Heart right ventricle (tissue), 16 donors: ENCODE data around the gene PTGFR. TPM values are rescaled to one million over a fixed set of nuclear protein-coding genes. Genes with fewer than 3 reads are reported as not detected.

ENCODE experiments used
- ATAC-seq, 8 donors: fragments of 200-7000 bp; cut with Tn5 transposase; one replicate each; pipeline ENCODE4 v1.9.1; 2020; ENCODE audit warnings: mild to moderate bottlenecking in 8 of 8, moderate library complexity in 8 of 8, moderate number of reproducible peaks in 1 of 8
- DNase-seq, 2 donors: peaks; one replicate each; pipeline ENCODE4 v3.0.0-alpha.2; 2020
- H3K27ac ChIP-seq, 10 donors: fragments of 200-600 bp; sonication (generic) in 2 of 10; one replicate each; pipeline versions ENCODE4 v1.5.0 to v1.8.0; 2020 to 2022; ENCODE audit warnings: mild to moderate bottlenecking in 3 of 10
- H3K27me3 ChIP-seq, 7 donors: fragments of 200-600 bp; one replicate each; pipeline ENCODE4 v1.8.0; 2021 to 2022; ENCODE audit warnings: mild to moderate bottlenecking in 2 of 7
- H3K36me3 ChIP-seq, 9 donors: fragments of 200-600 bp; sonication (generic) in 1 of 9; one replicate each; pipeline versions ENCODE4 v1.5.0 to v1.8.0; 2020 to 2022; ENCODE audit warnings: mild to moderate bottlenecking in 2 of 9
- H3K4me1 ChIP-seq, 9 donors: fragments of 200-600 bp; sonication (generic) in 1 of 9; one replicate each; pipeline versions ENCODE4 v1.5.0 to v1.8.0; 2020 to 2022; ENCODE audit warnings: mild to moderate bottlenecking in 4 of 9
- H3K4me3 ChIP-seq, 10 donors: fragments of 200-600 bp; sonication (generic) in 2 of 10; one replicate each; pipeline versions ENCODE4 v1.5.0 to v1.8.0; 2020 to 2022; ENCODE audit warnings: mild to moderate bottlenecking in 7 of 10, moderate library complexity in 2 of 10
- H3K9me3 ChIP-seq, 11 donors: fragments of 200-600 bp in 10 of 11; sonication (generic) in 2 of 11; one replicate each; pipeline versions ENCODE4 v1.5.0 to v1.8.0; 2013 to 2022; ENCODE audit warnings: mild to moderate bottlenecking in 2 of 11, control low read depth in 1 of 11, moderate library complexity in 1 of 11
- WGBS, 2 donors: extraction: QIAGEN DNeasy Blood & Tissue Kit; methylation state at CpG; one replicate each; pipeline ENCODE4 v1.1.7; 2013; ENCODE audit warnings: inconsistent platforms in 1 of 2; 5-methylcytosine and 5-hydroxymethylcytosine counted together
- intact Hi-C, 10 donors: fragments of 100-400 bp; cut with DNase I; formaldehyde crosslinking; loops; one replicate each; pipeline versions ENCODE4 v1.11.1 to v1.14.2; 2022
- polyA plus RNA-seq, 2 donors: library from polyadenylated mRNA; stranded (reverse); fragments of 200-250 nt; gene quantifications; one replicate each; pipeline ENCODE4 v1.2.3, GENCODE V29; 2013
- total RNA-seq, 10 donors: library from RNA; stranded (reverse); fragmentation: NEBNext Ultra II Directional in 3 of 10; extraction: Animal tissue kit (Norgen Biotek cat#: 25700) in 3 of 10; gene quantifications; one replicate each; pipeline versions ENCODE4 v1.2.1 to v1.2.4, GENCODE V29; 2021 to 2023
- TF ChIP-seq, protein P1 (sequence below), 9 donors: fragments of 200-600 bp; sonication (generic) in 2 of 9; IDR thresholded peaks; one replicate each; pipeline versions ENCODE4 v1.5.0 to v1.8.0; 2021 to 2022; ENCODE audit warnings: antibody characterized with exemption in 9 of 9, mild to moderate bottlenecking in 5 of 9, moderate library complexity in 1 of 9
- donor health status: Arrhythmogenic right ventricular cardiomyopathy.
- donor health status: ischemic (EF 13 %, LVEDD 7.1; RV severe dilation, severe dysfunction).
- donor health status: healthy with polysubstance abuse.
- donor health status: DM: no; HTN: yes; CAD: no.
- donor health status: DM: no; HTN: no; CAD: no.
- donor health status: ischemic (EF 25% LVEDD 6.9; RV normal size, moderate dysfunction).
- donor health status: ischemic (EF 25% LVEDD 5.7; RV mildly dilated, moderate dysfunction).
- donor health status: healthy.
- donor health status: DM: yes; HTN: yes; CAD: no.
- donor health status: Ischemic cardiomyopathy.
- donor health status: ischemic (EF 35%, LVEDD 5.7; RV mildly dilated, moderate dysfunction).
- donor health status: nonischemic (EF 11% LVEDD 7.7; RV severe dilation, severe dysfunction).
- donor health status: DM: yes; HTN: yes; CAD: no.
- donor health status: PGD.
- donor health status: ischemic (EF 29% LVEDD 5.4; RV normal size, mild dysfunction).
- donor health status: nonischemic (EF 23%, LVEDD 6.1; RV moderate dilation, normal function).

The PTGFR gene
- total and polyA plus RNA-seq, 12 donors: 0.12 to 1.1 (median 0.50) TPM

GRCh38 chr1:78543941-78544643, 53.3 kb downstream of the PTGFR start:
- Histone ChIP-seq H3K36me3 (no peaks in the 10 kb centered on the region), H3K4me3 (no peak overlapping the region), H3K4me1 (no peaks in the 10 kb centered on the region), H3K27ac (no peak overlapping the region), H3K27me3 (peaks cover 0 to 6% (median 0%) of the 10 kb centered on the region in 7 donors), H3K9me3 (peaks cover 0 to 12% (median 0%) of the 10 kb centered on the region in 11 donors)
- no peak for DNase-seq
- TF ChIP-seq, protein P1, sequence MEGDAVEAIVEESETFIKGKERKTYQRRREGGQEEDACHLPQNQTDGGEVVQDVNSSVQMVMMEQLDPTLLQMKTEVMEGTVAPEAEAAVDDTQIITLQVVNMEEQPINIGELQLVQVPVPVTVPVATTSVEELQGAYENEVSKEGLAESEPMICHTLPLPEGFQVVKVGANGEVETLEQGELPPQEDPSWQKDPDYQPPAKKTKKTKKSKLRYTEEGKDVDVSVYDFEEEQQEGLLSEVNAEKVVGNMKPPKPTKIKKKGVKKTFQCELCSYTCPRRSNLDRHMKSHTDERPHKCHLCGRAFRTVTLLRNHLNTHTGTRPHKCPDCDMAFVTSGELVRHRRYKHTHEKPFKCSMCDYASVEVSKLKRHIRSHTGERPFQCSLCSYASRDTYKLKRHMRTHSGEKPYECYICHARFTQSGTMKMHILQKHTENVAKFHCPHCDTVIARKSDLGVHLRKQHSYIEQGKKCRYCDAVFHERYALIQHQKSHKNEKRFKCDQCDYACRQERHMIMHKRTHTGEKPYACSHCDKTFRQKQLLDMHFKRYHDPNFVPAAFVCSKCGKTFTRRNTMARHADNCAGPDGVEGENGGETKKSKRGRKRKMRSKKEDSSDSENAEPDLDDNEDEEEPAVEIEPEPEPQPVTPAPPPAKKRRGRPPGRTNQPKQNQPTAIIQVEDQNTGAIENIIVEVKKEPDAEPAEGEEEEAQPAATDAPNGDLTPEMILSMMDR (IDR thresholded peaks at IDR 0.05): no peak
- no peak for ATAC-seq
- intact Hi-C loops: no loop called here
- WGBS, 2 donors: 75 to 82% methylated on average over 3 of the region's 3 CpGs

- Histone ChIP-seq H3K9me3 (peaks cover 0 to 27% (median 6%) of the 10 kb centered on the region in 11 donors), H3K36me3 (no peaks in the 10 kb centered on the region), H3K27me3 (peaks cover 0 to 6% (median 0%) of the 10 kb centered on the region in 7 donors), H3K27ac (no peak overlapping the region), H3K4me3 (no peak overlapping the region), H3K4me1 (no peaks in the 10 kb centered on the region)
- TF ChIP-seq, protein P1 (IDR thresholded peaks at IDR 0.05): no peak
- ATAC-seq: no peak
- DNase-seq: no peak
- intact Hi-C loops: no loop called here
- WGBS, 2 donors: 42 to 50% methylated on average over 1 of the region's 1 CpG
Observed at GRCh38 chr1:78547081-78547480, 56.3 kb downstream of the PTGFR start.

DNA sequence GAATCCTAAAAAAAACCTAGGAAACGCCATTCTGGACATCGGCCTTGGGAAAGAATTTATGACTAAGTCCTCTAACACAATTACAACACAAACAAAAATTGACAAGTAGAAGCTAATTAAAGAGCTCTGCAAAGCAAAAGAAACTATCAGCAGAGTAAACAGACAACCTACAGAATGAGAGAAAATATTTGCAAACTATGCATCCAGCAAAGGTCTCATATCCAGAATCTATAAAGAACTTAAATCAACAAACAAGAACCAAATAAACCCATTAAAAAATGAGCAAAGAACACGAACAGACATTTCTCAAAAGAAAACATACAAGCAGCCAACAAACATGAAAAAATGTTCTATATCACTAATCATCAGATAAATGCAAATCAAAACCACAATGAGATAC, 58.6 kb downstream of the PTGFR start:
- DNase-seq (no peak), ATAC-seq (no peak)
- no peaks in the 10 kb centered on the region for H3K4me1 ChIP-seq
- H3K4me3 ChIP-seq: no peak overlapping the region
- H3K9me3 ChIP-seq: peaks cover 0 to 39% (median 7%) of the 10 kb centered on the region in 11 donors
- H3K27ac ChIP-seq: no peak overlapping the region
- TF ChIP-seq, protein P1 (IDR thresholded peaks at IDR 0.05): no peak
- WGBS, 2 donors: 60 to 65% methylated on average over 3 of the region's 3 CpGs
- intact Hi-C loops: no loop called here
- H3K27me3 ChIP-seq: peaks cover 0 to 6% (median 0%) of the 10 kb centered on the region in 7 donors
- H3K36me3 ChIP-seq: no peaks in the 10 kb centered on the region

- WGBS, 2 donors: 60 to 62% methylated on average over 3 of the region's 3 CpGs
- Histone ChIP-seq H3K27me3 (peaks cover 0 to 6% (median 0%) of the 10 kb centered on the region in 7 donors), H3K27ac (no peak overlapping the region), H3K36me3 (no peaks in the 10 kb centered on the region), H3K9me3 (peaks cover 0 to 44% (median 10%) of the 10 kb centered on the region in 11 donors), H3K4me3 (no peak overlapping the region), H3K4me1 (no peaks in the 10 kb centered on the region)
- intact Hi-C loops: no loop called here
- ATAC-seq (no peak), DNase-seq (no peak)
- TF ChIP-seq, protein P1 (IDR thresholded peaks at IDR 0.05): no peak
Observed at GRCh38 chr1:78549891-78550290, 59.1 kb downstream of the PTGFR start.
